ENCODE measurements around the gene ZNF17. TPM values are rescaled to one million over a fixed set of nuclear protein-coding genes. Genes with fewer than 3 reads are reported as not detected.
"Not testable (repeated sequence)": the region's sequence is repeated elsewhere in the genome, so short reads cannot be mapped to it uniquely, and the experiment has no call there.

ZNF17 gene
- total and polyA plus RNA-seq, 8 donors = 8.9 to 17.6 (median 14.6) TPM

DNA sequence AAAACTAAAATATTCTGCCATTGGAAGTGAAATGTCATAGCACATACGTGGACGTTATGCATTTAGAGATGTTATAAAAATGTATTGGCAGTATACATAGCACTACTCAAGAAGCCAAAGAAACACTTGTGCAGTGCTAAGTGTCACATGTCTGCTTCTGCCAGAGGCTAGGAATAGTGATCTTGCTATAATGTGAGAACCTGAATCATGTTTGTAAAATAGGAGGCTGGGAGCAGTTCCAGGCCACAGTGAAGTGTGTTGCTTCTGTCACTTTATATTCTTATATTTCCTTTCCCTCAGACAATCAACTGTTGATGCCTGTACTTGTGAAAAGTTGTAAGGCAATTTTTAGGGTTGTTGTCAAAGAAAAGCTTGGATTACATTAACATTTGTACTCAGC lies 44.2 kb upstream of the ZNF17 start:
- DNase-seq (no peak), ATAC-seq (no peak)
- no peak overlapping the region for H3K4me3 ChIP-seq
- H3K9me3 ChIP-seq = peaks cover 0 to 15% of the 10 kb centered on the region in 2 donors
- TF ChIP-seq CTCF (IDR thresholded peaks at IDR 0.05) = no peak
- peaks cover 0 to 18% of the 10 kb centered on the region in 2 donors for H3K36me3 ChIP-seq
- peaks cover 5 to 19% of the 10 kb centered on the region in 2 donors for H3K4me1 ChIP-seq
- H3K27ac ChIP-seq = no peak overlapping the region
- H3K27me3 ChIP-seq = no peaks in the 10 kb centered on the region
- intact Hi-C loops (cut with DNase I) = no loop called here

DNA sequence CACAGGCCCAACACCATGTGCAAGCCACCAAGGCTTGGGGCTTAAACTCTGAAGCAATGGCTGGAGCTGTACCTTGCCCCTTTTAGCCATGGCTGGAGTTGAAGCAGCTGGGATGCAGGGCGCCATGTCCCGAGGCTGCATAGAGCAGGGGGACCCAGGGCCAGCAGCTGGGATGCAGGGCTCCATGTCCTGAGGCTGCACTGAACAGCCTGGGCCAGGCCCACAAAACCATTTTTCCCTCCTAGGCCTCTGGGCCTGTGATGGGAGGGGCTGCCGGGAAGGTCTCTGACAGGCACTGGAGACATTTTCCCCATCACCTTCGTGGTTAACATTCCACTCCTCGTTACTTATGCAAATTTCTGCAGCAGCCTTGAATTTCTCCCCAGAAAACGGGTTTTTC lies 36.8 kb upstream of the ZNF17 start:
- intact Hi-C loops (cut with DNase I) = no loop called here
- H3K36me3 ChIP-seq = peaks cover 5 to 80% of the 10 kb centered on the region in 2 donors
- no peak for TF ChIP-seq CTCF (IDR thresholded peaks at IDR 0.05)
- ATAC-seq (no peak), DNase-seq (no peak)
- H3K9me3 ChIP-seq = peaks cover 4 to 60% of the 10 kb centered on the region in 2 donors
- H3K27ac ChIP-seq = no peak overlapping the region
- no peaks in the 10 kb centered on the region for H3K4me1 ChIP-seq
- H3K27me3 ChIP-seq = no peaks in the 10 kb centered on the region
- H3K4me3 ChIP-seq = no peak overlapping the region

DNA sequence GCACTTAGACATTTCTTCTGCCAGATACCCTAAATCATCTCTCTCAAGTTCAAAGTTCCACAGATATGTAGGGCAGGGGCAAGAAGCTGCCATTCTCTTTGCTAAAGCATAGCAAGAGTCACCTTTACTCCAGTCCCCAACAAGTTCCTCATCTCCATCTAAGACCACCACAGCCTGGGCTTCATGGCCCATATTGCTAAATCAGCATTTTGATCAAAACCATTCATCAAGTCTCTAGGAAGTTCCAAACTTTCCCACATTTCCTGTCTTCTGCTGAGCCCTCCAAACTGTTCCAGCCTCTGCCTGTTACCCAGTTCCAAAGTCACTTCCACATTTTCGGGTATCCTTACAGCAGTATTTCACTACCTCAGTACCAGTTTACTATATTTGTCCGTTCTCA lies 36.3 kb upstream of the ZNF17 start:
- H3K27ac ChIP-seq; H3K4me1 ChIP-seq; H3K4me3 ChIP-seq; H3K27me3 ChIP-seq; ATAC-seq; intact Hi-C loops (cut with DNase I); DNase-seq: not testable (repeated sequence)
- peaks cover 4 to 65% of the 10 kb centered on the region in 2 donors for H3K9me3 ChIP-seq
- peaks cover 5 to 80% of the 10 kb centered on the region in 2 donors for H3K36me3 ChIP-seq

DNA sequence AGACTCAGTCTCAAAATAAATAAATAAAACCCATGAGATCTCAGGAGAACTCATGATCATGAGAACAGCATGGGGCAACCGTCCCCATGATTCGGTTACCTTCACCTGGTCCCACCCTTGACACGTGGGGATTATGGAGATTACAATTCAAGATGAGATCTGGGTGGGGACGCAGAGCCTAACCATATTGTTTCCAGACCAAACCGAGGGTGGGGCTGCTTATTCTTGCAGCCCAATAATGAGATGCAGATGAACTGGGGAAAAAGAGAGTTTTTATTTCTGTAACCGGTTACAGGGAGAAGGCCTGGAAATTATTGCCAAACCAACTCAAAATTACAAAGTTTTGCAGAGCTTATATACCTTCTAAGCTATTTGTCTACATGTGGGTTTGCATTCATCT lies 34.8 kb upstream of the ZNF17 start:
- intact Hi-C loops (cut with DNase I) = no loop called here
- TF ChIP-seq CTCF (IDR thresholded peaks at IDR 0.05) = no peak
- no peaks in the 10 kb centered on the region for H3K27me3 ChIP-seq
- ATAC-seq (no peak), DNase-seq (no peak)
- peaks cover 4 to 79% of the 10 kb centered on the region in 2 donors for H3K9me3 ChIP-seq
- no peak overlapping the region for H3K27ac ChIP-seq
- no peak overlapping the region for H3K4me3 ChIP-seq
- peaks cover 5 to 75% of the 10 kb centered on the region in 2 donors for H3K36me3 ChIP-seq
- no peaks in the 10 kb centered on the region for H3K4me1 ChIP-seq

GRCh38 chr19:57377498-57378146 lies 33.3 kb upstream of the ZNF17 start:
- Histone ChIP-seq H3K4me3 (no peak overlapping the region), H3K4me1 (no peaks in the 10 kb centered on the region), H3K9me3 (peaks cover 4 to 86% of the 10 kb centered on the region in 2 donors), H3K27me3 (no peaks in the 10 kb centered on the region), H3K36me3 (peaks cover 0 to 61% of the 10 kb centered on the region in 2 donors), H3K27ac (no peak overlapping the region)
- TF ChIP-seq CTCF (IDR thresholded peaks at IDR 0.05) = no peak
- intact Hi-C loops (cut with DNase I) = no loop called here
- ATAC-seq (no peak), DNase-seq (no peak)

DNA sequence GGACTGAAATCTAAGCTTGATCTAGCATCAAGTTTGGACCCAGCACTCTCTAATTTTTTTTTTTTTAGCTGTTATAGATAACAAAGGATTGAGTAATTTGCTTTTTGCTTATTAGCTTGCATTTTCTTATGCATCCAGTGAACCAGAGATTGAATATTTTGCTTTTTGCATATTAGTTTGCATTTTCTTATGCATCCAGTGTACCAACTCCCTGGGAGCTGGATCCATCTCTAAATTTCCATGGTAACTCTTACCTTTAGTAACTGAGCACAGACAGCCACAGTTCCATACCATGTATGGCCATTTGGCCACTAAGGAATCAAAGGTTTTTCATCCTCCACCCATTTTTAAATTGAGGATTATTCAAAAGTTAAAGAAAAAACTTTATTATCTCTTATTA lies 30.0 kb upstream of the ZNF17 start:
- no peaks in the 10 kb centered on the region for H3K27me3 ChIP-seq
- peaks cover 0 to 64% of the 10 kb centered on the region in 2 donors for H3K9me3 ChIP-seq
- no peak overlapping the region for H3K27ac ChIP-seq
- DNase-seq (no peak), ATAC-seq (no peak)
- intact Hi-C loops (cut with DNase I) = no loop called here
- no peak for TF ChIP-seq CTCF (IDR thresholded peaks at IDR 0.05)
- H3K4me3 ChIP-seq = no peak overlapping the region
- H3K4me1 ChIP-seq = no peaks in the 10 kb centered on the region
- peaks cover 0 to 30% of the 10 kb centered on the region in 2 donors for H3K36me3 ChIP-seq

All from left lung (tissue), 10 donors.